Measurements from ENCODE around the gene AQP3. TPM values are rescaled to one million over a fixed set of nuclear protein-coding genes. Genes with fewer than 3 reads are reported as not detected.
"Not testable (repeated sequence)": the region's sequence is repeated elsewhere in the genome, so short reads cannot be mapped to it uniquely, and the experiment has no call there.

The AQP3 gene
- total and polyA plus RNA-seq, 2 of the 8 experiments (the other 6 are each of a cell fraction or from before 2014, with no cell fraction given): 2.6 to 7.6 TPM

DNA sequence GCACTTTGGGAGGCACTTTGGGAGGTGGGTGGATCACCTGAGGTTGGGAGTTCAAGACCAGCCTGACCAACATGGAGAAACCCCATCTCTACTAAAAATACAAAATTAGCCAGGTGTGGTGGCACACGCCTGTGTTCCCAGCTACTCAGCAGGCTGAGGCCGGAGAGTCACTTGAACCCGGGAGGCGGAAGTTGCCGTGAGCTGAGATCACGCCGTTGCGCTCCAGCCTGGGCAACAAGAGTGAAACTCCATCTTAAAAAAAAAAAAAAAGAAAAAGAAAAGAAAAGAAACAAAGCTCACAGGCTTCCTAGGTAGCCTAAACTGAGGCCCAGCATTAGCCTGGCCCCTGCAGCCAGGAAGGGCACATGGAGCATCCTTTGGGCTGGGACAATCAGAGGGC is 8.1 kb upstream of the AQP3 start:
- H3K4me2 ChIP-seq (ENCODE audit: insufficient read depth in 1 of 2, low read depth in 2 of 2, low read length in 2 of 2); H3K56ac ChIP-seq (replicated peaks; ENCODE audit: insufficient read length, low read depth, low read length); H2BK15ac ChIP-seq (ENCODE audit: low read length); H4K91ac ChIP-seq (replicated peaks; ENCODE audit: insufficient read length, low read length); H4K5ac ChIP-seq (ENCODE audit: insufficient read length, low read depth, low read length); H2AFZ ChIP-seq (ENCODE audit: low read length); H3K18ac ChIP-seq (ENCODE audit: extremely low read depth, low read length); H3K27ac ChIP-seq (ENCODE audit: low read depth, low read length); H3K4me1 ChIP-seq (replicated peaks in 1 of 4; ENCODE audit: control insufficient read depth in 3 of 4, insufficient read depth in 4 of 4, low read length in 3 of 4); H3K9me3 ChIP-seq (ENCODE audit: insufficient read depth in 2 of 2, low read depth in 1 of 2, low read length in 1 of 2); H3K36me3 ChIP-seq (ENCODE audit: control insufficient read depth in 2 of 4, insufficient read depth in 4 of 4, low read length in 3 of 4); H2AK5ac ChIP-seq (ENCODE audit: low read depth, low read length); H4K20me1 ChIP-seq (replicated peaks in 1 of 2; ENCODE audit: control insufficient read depth in 1 of 2, insufficient read depth in 2 of 2, low read length in 2 of 2); FAIRE-seq; H2BK20ac ChIP-seq (ENCODE audit: low read length); H3K79me2 ChIP-seq (ENCODE audit: control insufficient read depth in 1 of 2, insufficient read depth in 2 of 2, low read length in 2 of 2); H2BK120ac ChIP-seq (replicated peaks; ENCODE audit: low read depth, low read length); H3K9ac ChIP-seq (replicated peaks in 1 of 4; ENCODE audit: extremely low read depth in 1 of 4, low read depth in 3 of 4, low read length in 3 of 4); H3K4me3 ChIP-seq (ENCODE audit: extremely low read depth in 1 of 4, insufficient read depth in 2 of 4, low read depth in 3 of 4, low read length in 4 of 4); DNase-seq (ENCODE audit: low read depth in 1 of 2, low spot score in 2 of 2); H3K14ac ChIP-seq (ENCODE audit: insufficient read length); H3K23me2 ChIP-seq (ENCODE audit: low read depth, low read length); H3K4ac ChIP-seq (replicated peaks; ENCODE audit: insufficient read length, low read depth, low read length); H2BK5ac ChIP-seq (ENCODE audit: low read depth, low read length); H4K8ac ChIP-seq (ENCODE audit: extremely low read depth, insufficient read depth, low read length); H2BK12ac ChIP-seq (ENCODE audit: low read depth, low read length); H3K27me3 ChIP-seq (replicated peaks in 1 of 4; ENCODE audit: control insufficient read depth in 3 of 4, extremely low read depth in 1 of 4, insufficient read depth in 3 of 4, low read length in 3 of 4); H3K79me1 ChIP-seq (ENCODE audit: low read depth, low read length); H3K23ac ChIP-seq (ENCODE audit: insufficient read length): not testable (repeated sequence)
- ChIA-PET CTCF (ENCODE audit: partially characterized antibody) (interaction anchor here (0.9 to 21.6 kb wide), 4 partner anchors 11 to 82 kb away, joined by 4 to 358 read pairs (median 103); partner anchors contain the start of gene NOL6), POLR2A (ENCODE audit: partially characterized antibody) (interaction anchor here (2.0 kb wide), 1 partner anchor 80 kb away, joined by 4 read pairs; no protein-coding TSS in a partner anchor)
- 83% methylated on average over 8 of the region's 8 CpGs; no CpG with 5 or more reads in 1 of the 2 experiments for WGBS, 2 experiments (ENCODE audit: extremely low coverage in 1 of 2, insufficient coverage in 1 of 2, insufficient read length in 1 of 2, insufficient replicate concordance in 2 of 2, low coverage in 1 of 2, low lambda C conversion rate in 2 of 2, missing lambda C conversion rate in 1 of 2)

GRCh38 chr9:33454661-33455026 is 7.3 kb upstream of the AQP3 start:
- H3K18ac ChIP-seq (ENCODE audit: extremely low read depth, low read length); H3K56ac ChIP-seq (replicated peaks; ENCODE audit: insufficient read length, low read depth, low read length); H2AFZ ChIP-seq (ENCODE audit: low read length); FAIRE-seq; H3K23me2 ChIP-seq (ENCODE audit: low read depth, low read length); H3K23ac ChIP-seq (ENCODE audit: insufficient read length); H3K27me3 ChIP-seq (replicated peaks in 1 of 4; ENCODE audit: control insufficient read depth in 3 of 4, extremely low read depth in 1 of 4, insufficient read depth in 3 of 4, low read length in 3 of 4); H4K20me1 ChIP-seq (replicated peaks in 1 of 2; ENCODE audit: control insufficient read depth in 1 of 2, insufficient read depth in 2 of 2, low read length in 2 of 2); H3K79me1 ChIP-seq (ENCODE audit: low read depth, low read length); H2BK5ac ChIP-seq (ENCODE audit: low read depth, low read length); H4K91ac ChIP-seq (replicated peaks; ENCODE audit: insufficient read length, low read length); H3K9ac ChIP-seq (replicated peaks in 1 of 4; ENCODE audit: extremely low read depth in 1 of 4, low read depth in 3 of 4, low read length in 3 of 4); H2AK5ac ChIP-seq (ENCODE audit: low read depth, low read length); H3K27ac ChIP-seq (ENCODE audit: low read depth, low read length); H3K4me2 ChIP-seq (ENCODE audit: insufficient read depth in 1 of 2, low read depth in 2 of 2, low read length in 2 of 2); H3K4ac ChIP-seq (replicated peaks; ENCODE audit: insufficient read length, low read depth, low read length); H2BK15ac ChIP-seq (ENCODE audit: low read length); H3K36me3 ChIP-seq (ENCODE audit: control insufficient read depth in 2 of 4, insufficient read depth in 4 of 4, low read length in 3 of 4); DNase-seq (ENCODE audit: low read depth in 1 of 2, low spot score in 2 of 2); H3K4me1 ChIP-seq (replicated peaks in 1 of 4; ENCODE audit: control insufficient read depth in 3 of 4, insufficient read depth in 4 of 4, low read length in 3 of 4); H3K4me3 ChIP-seq (ENCODE audit: extremely low read depth in 1 of 4, insufficient read depth in 2 of 4, low read depth in 3 of 4, low read length in 4 of 4); H4K8ac ChIP-seq (ENCODE audit: extremely low read depth, insufficient read depth, low read length); H4K5ac ChIP-seq (ENCODE audit: insufficient read length, low read depth, low read length); H2BK120ac ChIP-seq (replicated peaks; ENCODE audit: low read depth, low read length); H2BK12ac ChIP-seq (ENCODE audit: low read depth, low read length); H2BK20ac ChIP-seq (ENCODE audit: low read length); H3K9me3 ChIP-seq (ENCODE audit: insufficient read depth in 2 of 2, low read depth in 1 of 2, low read length in 1 of 2); H3K14ac ChIP-seq (ENCODE audit: insufficient read length); H3K79me2 ChIP-seq (ENCODE audit: control insufficient read depth in 1 of 2, insufficient read depth in 2 of 2, low read length in 2 of 2): not testable (repeated sequence)
- 80% methylated on average over 5 of the region's 5 CpGs; no CpG with 5 or more reads in 1 of the 2 experiments for WGBS, 2 experiments (ENCODE audit: extremely low coverage in 1 of 2, insufficient coverage in 1 of 2, insufficient read length in 1 of 2, insufficient replicate concordance in 2 of 2, low coverage in 1 of 2, low lambda C conversion rate in 2 of 2, missing lambda C conversion rate in 1 of 2)
- POLR2A ChIA-PET (ENCODE audit: partially characterized antibody): interaction anchor here (1.0 to 2.3 kb wide), 5 partner anchors 8 to 80 kb away, joined by 3 to 9 read pairs (median 7); no protein-coding TSS in a partner anchor
- CTCF ChIA-PET (ENCODE audit: partially characterized antibody): interaction anchor here (3.0 to 21.6 kb wide), 8 partner anchors 12 to 81 kb away, joined by 17 to 358 read pairs (median 58); partner anchors contain the start of genes AQP7 and NOL6
